Keratinocyte (primary cell): Measurements from ENCODE around the gene SEMA4D.

Source experiments
- EZH2 ChIP-seq: IDR thresholded peaks from one replicate; pipeline ENCODE4 v1.6.1; 2012; ENCODE audit warnings: inconsistent platforms, mild to moderate bottlenecking, low read length, moderate library complexity
- TF ChIP-seq, protein P1 (sequence below), 3 experiments: IDR thresholded peaks in 1 of 3; conservative IDR thresholded peaks in 1 of 3; optimal IDR thresholded peaks in 1 of 3; 2 replicates in 2 of 3; 3 replicates in 1 of 3; pipeline versions ENCODE3 to v1.5.1; 2011; ENCODE audit warnings: low read length in 3 of 3, mild to moderate bottlenecking in 3 of 3, moderate library complexity in 2 of 3, control low read depth in 1 of 3, inconsistent platforms in 1 of 3; ENCODE audit not compliant: insufficient read depth in 2 of 3; ENCODE audit errors: extremely low read depth in 1 of 3

DNA sequence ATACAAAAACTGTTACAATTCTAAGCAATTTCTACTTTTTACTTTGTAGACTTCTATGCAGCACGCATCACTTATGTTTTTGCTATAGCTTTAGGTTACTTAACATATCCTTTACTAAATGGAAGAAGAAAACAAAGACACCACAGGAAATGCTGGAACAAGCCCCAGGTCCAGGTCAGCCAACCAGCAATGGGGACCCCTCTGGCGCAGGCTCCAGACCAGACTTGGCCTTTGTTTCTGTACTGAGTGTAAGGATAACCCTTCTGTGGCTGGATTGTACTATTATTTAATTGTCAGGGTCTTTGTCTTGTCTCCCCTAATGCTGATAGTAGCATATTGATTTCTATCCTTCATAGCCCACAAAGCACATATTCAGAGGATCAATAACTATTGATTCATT, 4.2 kb downstream of the SEMA4D start:
- TF ChIP-seq EZH2, result no peak
- TF ChIP-seq, protein P1, sequence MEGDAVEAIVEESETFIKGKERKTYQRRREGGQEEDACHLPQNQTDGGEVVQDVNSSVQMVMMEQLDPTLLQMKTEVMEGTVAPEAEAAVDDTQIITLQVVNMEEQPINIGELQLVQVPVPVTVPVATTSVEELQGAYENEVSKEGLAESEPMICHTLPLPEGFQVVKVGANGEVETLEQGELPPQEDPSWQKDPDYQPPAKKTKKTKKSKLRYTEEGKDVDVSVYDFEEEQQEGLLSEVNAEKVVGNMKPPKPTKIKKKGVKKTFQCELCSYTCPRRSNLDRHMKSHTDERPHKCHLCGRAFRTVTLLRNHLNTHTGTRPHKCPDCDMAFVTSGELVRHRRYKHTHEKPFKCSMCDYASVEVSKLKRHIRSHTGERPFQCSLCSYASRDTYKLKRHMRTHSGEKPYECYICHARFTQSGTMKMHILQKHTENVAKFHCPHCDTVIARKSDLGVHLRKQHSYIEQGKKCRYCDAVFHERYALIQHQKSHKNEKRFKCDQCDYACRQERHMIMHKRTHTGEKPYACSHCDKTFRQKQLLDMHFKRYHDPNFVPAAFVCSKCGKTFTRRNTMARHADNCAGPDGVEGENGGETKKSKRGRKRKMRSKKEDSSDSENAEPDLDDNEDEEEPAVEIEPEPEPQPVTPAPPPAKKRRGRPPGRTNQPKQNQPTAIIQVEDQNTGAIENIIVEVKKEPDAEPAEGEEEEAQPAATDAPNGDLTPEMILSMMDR (optimal IDR thresholded peaks at IDR 0.05 in 1 of 3, IDR thresholded peaks at IDR 0.05 in 1 of 3, conservative IDR thresholded peaks at IDR 0.05 in 1 of 3; ENCODE audit: extremely low read depth in 1 of 3, insufficient read depth in 2 of 3, low read length in 3 of 3), result no peak
